NCI-H2227 (cell line): ENCODE measurements around the gene CHST11.
A peak's percentile ranks its signal among the peaks of the same experiment; 100 is the strongest.
"Not testable (repeated sequence)": the region's sequence is repeated elsewhere in the genome, so short reads cannot be mapped to it uniquely, and the experiment has no call there.

Experiments used
- DNase-seq: peaks from one replicate; lab custom pipeline; 2025; ENCODE audit not compliant: unreplicated experiment; lab: John Stamatoyannopoulos, UW

CHST11 gene

DNA sequence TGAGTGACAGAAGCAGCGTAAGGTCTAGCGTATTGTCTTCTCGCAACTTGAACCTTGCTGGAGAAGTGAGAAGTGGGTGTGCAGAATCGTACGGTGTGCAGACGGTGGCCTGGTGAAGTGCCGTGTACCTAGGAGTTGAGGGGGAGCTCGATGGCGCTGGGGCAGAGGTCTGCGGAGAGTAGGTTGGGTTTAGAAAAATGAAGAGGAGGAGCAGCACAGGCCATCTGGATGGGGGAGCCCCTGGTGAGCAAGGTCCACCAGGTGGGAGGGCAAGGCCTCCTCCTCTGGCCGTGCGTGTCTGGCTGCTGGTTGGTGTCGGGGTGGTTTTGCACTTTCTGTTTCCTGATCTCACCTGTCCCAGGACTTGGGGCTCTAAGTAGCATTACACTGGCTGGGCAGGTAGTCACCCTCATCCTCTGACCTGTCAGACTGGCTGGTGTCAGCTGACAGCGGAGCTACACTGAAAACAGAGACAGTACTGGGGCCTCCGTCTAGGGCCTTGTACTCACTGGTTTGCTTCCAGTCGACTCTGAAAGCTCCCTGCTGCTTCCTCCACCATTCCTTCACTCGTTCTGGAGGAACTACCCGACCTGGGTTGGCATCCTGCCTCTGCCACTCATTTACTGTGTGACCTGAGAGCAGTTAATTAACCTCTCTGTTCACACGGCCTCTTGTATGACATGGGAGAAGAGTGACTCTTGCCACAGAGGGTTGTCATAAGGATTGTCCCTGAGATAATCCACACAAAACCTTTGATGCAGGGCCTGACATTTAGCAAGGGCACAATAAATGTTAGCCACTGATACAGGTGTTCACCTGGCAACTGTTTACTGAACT, 273.1 kb downstream of the CHST11 start:
- no peak for DNase-seq

DNA sequence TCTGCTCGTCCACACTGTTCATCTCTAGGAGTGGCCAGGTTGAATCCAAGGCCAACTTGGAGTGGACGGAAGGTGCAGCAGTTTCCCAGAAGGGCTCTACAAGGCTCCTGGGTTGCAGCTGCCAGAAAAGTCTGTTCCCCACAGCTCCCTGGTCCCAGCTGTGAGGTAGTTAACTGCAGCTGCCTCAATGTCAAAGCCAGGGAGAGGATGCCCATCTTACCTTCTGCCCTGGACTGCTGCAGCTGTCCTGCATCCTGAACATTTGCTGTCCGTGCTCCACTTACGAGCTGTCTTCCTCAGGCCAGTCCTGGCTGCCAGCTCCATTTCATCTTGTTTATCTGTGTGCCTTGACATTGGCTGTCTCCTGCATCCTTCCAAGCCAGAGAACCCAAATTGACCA, 274.0 kb downstream of the CHST11 start:
- no peak for DNase-seq

GRCh38 chr12:104733717-104734175, 277.0 kb downstream of the CHST11 start:
- DNase-seq = no peak

GRCh38 chr12:104734541-104735095, 277.9 kb downstream of the CHST11 start:
- DNase-seq = peak; percentile 23

DNA sequence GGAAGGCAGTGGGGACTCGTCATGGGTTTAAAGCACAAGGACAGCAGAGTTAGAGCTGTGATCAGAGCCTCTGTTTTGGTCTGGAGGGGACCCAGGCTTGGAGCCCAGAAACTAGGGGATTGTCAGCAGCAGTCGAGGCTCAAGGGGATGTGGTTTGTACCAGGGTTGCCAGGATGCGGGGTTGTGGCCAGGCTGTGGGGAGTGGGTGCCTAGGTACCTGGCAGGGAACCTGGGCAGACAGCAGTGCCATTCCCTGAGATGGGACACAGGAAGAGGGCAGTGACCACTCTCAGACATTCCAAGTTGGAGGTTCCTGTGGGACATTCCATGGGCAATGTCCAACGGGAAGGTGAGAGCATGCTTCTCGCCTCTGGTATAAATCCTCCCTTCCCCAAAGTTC, 279.1 kb downstream of the CHST11 start:
- DNase-seq = no peak

GRCh38 chr12:104736307-104736706, 279.6 kb downstream of the CHST11 start:
- no peak for DNase-seq

GRCh38 chr12:104737113-104737512, 280.4 kb downstream of the CHST11 start:
- DNase-seq = no peak

- no peak for DNase-seq
Observed at GRCh38 chr12:104737791-104738301, 281.1 kb downstream of the CHST11 start.

DNA sequence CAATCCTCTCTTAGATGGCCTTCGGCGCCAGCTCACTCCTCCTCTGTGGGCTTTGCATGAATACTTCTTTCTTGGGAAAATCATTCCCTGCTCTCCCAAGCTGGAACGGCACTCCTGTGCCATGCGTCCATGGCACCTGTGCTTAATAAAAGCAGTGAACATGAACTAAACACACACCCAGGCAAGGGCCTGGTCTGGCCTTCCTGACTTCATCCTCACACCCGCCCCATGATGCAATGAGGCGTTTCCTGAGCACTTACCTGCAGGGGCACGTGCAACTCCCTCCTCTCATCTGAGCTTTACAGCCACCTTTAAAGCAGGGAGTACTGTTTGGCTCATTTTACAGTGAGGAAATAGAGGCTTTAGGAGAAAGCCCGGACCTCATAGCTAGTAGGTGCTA, 281.6 kb downstream of the CHST11 start:
- DNase-seq = no peak

- DNase-seq = no peak
Observed at GRCh38 chr12:104738776-104739642, 282.3 kb downstream of the CHST11 start.

DNA sequence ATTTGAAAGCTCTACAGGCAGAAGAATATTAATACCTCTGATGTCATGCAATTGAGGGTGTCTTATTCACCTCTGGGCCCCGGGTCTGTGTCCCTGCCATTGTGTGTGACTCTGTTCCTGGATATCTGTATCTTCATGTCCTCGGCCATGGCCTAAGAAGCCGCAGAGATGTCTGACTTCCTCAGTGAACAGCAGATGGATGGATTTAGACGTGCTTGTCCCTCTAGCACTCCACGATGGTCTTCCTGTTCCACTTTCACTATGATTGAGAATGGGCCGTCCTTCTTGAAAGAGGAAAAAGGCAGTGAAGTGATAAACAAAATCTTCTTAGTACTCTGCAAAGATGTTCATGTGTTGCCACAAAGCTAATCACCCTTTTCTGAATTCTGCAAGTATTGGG, 283.9 kb downstream of the CHST11 start:
- DNase-seq = no peak

- DNase-seq = no peak
Observed at GRCh38 chr12:104741077-104741476, 284.3 kb downstream of the CHST11 start.

DNA sequence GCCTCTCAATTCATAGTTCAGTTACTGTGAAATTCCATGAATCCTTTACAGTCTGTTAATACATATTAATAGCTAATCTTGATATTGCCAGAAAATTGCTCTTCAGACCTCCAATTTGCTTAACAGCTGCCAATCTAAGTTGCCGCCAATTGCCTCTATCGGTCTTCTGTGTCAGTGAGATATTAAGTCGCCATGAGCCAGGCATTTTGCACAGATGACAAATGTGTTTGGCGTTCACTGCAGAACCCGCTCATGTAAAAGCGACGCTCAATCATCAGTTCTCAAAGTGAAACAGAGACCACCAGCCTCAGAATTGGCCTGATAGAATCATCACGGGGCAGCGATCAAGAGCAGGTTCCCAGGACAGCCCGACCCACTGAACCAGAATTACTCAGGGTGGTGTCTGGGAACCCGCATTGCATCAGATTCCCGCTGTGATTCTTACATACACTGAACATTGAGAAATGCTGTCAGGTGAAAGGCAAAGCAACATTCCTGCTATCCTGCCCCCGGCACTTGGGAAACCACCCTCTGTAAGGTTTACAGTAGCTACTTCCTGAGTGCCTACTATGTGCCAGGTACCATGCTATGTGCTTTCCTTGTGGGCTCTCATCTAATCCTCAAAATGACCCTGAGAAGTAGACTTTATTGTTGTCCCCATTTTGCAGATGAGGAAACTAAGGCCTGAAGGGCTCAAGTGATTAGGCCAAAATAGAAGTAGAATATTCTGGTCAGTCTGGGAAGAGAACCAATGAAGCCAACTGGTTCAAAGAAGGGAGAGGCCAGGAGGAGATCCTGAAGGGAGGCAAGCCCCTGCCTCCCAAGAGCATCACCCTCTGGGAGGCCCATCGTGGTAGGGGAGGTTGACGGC, 285.0 kb downstream of the CHST11 start:
- DNase-seq = no peak

GRCh38 chr12:104742551-104743201, 285.9 kb downstream of the CHST11 start:
- DNase-seq = no peak

- DNase-seq = no peak
Observed at GRCh38 chr12:104743202-104743580, 286.4 kb downstream of the CHST11 start.

DNA sequence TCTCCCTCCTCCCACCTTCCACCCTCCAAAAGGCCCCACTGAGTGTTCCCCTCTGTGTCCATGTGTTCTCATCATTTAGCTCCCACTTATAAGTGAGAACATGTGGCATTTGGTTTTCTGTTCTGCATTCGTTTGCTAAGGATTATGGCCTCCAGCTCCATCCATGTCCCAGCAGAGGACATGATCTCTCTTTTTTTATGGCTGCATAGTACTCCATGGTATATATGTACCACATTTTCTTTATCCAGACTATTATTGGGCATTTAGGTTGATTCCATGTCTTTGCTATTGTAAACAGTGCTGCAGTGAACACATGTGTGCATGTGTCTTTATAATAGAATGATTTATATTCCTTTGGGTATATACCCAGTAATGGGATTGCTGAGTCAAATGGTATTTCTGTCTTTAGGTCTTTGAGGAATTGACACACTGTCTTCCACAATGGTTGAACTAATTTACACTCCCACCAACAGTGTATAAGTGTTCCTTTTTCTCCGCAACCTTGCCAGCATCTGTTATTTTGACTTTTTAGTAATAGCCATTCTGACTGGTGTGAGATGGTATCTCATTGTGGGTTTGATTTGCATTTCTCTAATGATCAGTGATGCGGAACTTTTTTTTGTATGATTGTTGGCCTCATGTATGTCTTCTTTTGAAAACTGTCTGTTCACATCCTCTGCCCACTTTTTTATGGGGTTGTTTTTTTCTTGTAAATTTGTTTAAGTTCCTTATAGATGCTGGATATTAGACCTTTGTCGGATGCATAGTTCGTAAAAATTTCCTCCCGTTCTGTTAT, 287.2 kb downstream of the CHST11 start:
- not testable (repeated sequence) for DNase-seq

DNA sequence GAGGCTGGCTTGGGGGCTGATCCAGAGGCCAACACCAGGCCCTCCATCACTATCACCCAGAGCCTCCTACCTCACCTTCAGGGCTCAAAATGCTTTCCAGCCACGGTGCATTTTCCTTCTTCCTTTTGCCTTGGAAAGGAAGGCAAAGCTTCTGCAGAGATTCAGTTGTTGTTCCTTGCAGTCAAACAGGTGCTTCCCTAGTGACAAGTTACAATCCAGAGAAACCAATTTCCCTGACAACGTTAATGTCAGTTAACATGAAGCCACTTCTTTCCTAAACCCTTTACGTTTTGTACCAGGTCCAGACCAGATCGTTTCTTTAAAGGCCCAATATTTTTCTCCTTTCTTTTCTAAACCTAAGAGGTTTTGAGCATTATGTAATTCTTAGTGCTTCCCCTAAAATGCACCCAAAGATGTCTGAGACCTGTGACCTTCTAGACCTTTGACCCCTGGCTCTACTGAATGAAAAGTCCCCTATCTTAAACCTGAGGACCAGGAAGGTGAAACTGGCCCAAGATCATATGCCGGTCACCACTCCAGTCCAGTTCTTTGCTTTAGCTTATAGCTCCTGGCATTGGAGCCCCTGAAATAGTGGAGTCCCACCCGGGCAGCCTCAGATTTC, 289.8 kb downstream of the CHST11 start:
- no peak for DNase-seq

DNA sequence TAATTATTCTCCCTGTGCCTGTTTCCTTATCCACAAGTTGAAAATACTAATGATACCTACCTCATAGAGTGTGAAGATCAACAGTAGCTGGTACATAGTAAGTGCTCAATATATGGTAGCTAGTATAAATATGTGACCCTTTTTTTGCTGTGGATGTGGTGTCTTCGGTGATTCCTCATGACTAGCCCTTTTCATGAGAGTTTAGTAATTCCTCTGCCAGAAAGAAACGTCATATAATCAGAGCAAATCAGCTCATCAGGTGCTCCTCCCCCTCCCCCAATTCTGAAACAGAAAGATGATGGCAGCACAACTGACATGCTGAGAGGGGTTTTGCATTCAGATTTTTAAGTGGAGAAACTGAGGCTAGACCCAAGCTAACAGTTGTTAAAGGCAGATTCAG, 290.6 kb downstream of the CHST11 start:
- DNase-seq = no peak

DNA sequence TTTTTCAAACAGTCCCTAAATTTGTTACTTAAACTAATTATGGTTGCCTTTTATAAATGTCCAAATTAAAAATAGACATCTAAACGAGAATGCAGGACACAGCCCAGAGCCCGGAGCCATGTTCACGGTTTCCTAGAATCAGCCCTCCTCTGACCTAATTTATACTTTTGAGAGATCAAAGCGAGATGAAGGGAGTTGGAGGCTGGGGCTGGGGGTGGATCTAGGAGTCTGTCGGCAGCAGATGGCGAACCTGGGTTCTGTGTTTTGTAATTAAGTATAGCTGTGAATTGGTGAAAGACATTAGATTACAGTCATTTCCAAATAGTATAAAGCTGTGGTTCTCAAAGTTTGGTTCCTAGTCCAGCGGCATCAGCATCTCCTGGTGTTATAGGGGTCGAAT, 291.2 kb downstream of the CHST11 start:
- no peak for DNase-seq
